Umbilical cord (tissue), 2 donors: ENCODE results near the gene ALS2CL. TPM values are rescaled to one million over a fixed set of nuclear protein-coding genes. Genes with fewer than 3 reads are reported as not detected.

ENCODE experiments used
- DNase-seq: peaks from one replicate; pipeline ENCODE4 v3.0.0-alpha.2; 2015; ENCODE audit warnings: low spot score
- total RNA-seq: library from RNA; depleted of rRNA; stranded (reverse); fragments of >200 nt; gene quantifications from one replicate; pipeline ENCODE4 v1.2.3, GENCODE V29; 2014; ENCODE audit warnings: low replicate concordance; ENCODE audit not compliant: insufficient read depth

The ALS2CL gene
- total RNA-seq, 1 donor from 2014 or later, result 8.7 TPM

DNA sequence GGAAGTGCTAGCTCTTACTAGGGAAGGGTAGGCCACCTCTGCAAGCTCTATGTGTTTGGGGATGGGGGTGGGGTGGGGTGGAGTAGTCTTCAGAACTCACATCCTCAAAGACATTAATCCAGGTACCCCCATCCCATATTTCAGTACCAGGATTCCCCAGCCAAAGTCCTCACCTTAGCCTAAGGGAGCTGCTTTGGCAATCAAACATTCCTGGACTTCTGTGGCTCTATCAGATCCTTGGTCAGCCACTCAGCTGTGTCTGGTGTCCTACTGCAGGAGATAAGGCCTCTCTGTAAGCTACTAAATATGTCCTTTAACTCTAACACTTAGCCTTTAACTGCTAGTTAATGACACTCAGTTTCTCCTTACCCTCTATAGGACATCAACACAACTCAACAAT lies 54.3 kb downstream of the ALS2CL start:
- DNase-seq, result no peak

DNA sequence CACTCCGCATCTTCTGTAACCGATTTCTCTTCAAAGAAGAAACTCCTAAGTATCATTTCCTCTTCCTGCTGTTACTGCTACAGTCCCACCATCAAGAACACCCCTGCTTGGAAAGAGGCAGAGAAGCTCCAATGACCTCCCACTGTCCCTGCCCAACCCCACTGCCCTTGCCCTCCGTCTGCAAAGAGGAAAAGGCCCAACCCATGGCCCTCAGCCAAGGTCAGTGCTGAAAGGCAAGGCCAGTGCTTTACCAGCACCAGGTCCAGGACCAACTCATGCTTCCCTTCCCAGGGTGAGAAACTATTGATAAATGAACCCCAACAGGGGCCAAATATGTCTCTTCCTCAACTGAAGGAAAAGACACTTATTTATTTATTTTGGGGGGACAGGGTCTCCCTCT lies 58.6 kb downstream of the ALS2CL start:
- no peak for DNase-seq

DNA sequence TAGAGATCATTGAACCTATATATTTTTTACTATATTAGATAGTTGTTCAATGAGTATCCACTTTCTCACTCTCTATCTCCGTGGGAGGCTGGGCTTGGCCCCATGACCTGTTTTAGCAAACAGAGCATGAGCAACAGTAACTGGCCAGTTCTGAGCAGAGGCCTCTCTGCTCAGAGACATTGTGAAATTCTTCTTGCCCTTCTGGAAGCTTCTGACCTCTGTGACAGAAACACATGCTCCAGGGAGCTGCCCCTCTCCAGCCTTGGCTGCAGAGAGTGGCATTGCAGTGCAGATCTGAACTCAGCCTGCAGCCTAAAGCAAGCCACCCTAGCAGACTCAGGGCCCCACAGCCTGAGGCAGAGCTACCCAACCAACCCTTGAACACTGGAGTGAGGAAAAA lies 60.7 kb downstream of the ALS2CL start:
- DNase-seq, result no peak

DNA sequence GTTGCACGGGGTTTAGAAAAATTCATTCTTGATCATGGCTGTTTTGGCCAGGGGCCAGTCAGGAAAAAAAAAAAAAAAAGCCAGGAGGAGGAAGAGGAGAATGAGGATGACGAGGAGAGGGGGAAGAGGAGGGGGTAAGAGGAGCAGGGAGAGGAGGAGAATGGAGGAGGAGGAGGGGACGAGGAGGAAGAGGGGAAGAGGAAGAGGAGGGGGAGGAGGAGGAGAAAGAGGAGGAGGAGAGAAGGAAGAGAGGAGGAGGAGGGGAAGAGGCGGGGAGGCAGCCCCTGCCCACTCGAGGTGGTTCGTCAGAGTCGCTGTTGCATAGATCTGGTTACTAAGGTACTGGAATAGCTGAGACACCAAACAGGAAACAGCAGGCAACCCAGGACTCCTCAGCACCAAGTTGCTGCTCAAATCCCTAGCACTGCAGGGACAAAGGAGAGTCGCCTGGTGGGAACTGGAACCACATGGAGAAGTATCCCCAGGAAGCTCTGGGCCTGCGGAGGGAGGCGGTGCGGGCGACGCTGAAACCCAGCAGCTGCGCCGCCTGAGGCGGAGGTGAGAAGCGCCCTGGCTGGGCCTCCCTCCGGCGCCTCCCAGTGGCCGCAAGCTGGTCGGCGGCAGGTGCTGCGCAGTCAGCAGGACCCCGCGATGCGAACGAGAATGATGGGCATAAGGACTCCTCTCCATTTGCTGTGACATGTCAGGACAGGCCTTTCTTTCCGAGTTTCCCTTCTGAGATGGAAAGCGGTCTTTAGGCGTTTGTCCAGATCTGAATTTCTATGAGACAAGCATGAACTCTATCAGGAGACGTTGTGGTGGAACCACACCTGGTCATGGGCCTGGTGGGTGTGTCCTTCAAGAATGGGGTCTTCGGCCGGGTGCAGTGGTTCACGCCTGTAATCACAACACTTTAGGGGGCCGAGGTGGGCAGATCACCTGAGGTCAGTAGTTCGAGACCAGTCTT lies 63.6 kb downstream of the ALS2CL start:
- peak; percentile 92 for DNase-seq

DNA sequence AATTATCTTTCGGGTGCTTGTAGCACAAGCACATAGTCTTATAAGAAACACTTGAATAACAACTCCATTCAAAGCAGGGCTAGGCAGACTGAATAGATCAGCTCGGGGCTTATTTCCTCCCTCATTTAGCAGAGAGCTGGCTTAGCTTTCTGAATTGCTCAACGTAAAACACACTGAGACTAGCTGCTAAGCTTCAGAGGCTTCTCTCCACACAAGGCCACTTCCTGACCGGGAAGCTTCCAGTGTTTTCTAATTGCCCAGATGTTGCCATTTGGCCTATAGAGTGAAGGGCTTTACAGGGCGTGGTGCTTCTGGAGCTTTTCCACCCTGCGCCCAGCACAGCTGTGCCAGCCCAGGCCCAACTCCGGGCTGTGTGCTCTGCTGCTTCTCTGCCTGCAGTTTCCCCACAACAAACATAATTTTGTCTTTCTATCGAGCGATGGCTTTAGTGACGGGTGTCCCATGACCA lies 64.5 kb downstream of the ALS2CL start:
- DNase-seq, result peak; percentile 85

DNA sequence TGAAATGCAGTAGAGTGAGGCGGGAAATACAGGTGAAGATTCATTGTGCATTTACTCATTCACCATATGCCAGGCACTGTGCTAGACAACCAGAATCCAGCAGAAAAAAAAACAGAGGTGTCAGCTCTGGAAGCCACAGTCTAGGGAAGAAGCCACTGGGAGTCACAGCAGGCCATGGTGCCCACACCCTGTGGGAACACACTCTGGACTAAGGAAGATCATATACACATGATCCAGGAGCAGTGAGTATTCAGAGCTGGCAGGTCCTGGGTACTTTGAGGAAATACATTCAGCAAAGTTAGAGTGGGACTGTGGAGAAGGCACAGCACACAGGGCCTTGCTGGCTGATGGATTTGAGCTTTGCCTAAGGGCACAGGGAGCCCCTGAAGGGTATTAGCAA lies 66.4 kb downstream of the ALS2CL start:
- no peak for DNase-seq

DNA sequence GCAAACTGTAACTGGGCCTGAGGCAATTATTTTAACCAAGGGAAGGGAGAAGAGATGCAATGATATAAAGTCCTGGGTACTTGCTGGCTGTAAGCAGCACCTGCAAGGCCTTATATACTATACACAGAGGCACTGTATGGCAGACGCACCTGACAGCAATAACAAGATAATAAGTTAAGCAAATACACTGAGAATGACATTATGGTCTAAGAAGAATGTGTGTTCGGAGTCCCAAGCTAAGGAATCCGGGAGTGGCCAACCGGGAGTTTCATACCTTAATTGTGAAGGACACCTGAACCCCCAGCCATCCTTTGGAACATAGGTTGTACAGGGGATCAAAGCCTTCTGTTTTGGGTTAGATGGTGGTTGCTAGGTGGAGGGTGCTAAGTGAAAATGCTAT lies 67.4 kb downstream of the ALS2CL start:
- DNase-seq, result no peak

DNA sequence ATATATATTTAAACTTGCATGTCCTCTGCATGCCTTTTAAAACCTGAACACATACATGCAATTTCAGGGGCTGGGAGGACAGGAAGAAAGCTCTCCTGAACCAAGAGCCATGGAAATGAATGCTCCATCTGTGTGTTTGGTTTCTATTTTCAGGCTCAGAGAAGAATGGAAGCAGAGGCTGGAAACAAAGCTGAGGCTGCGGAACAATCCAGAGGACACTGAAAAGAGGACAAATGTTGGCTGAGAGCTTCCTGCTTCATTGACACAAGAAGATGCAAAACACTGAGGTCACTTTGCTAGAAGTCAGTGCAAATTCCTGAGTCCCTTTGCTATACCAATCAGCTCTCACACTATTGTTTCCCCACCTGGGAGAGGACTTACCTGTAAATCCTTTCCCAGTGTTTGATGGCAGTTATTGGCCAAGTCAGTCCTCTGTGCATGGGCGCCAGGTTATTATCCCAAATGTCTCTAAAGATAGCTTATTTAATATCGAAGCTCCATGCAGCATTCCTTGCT lies 68.4 kb downstream of the ALS2CL start:
- DNase-seq, result no peak

DNA sequence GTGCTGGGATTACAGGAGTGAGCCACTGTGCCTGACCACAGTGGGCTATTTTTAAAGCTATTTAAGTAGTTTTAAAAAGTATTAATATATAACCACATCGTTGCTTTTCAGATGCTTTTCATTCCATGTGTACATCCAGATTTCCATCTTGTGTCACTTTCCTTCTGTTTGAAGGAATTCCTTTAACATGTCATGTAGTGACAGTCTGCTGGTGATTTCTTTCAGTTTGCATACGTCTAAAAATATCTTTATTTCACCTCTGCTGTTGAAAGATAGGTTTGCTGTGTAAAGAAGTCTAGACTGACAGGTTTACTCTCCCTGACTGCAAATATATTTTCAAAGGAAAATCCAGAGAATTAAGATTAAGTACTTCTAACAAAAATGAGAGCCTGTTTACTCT lies 68.9 kb downstream of the ALS2CL start:
- no peak for DNase-seq

DNA sequence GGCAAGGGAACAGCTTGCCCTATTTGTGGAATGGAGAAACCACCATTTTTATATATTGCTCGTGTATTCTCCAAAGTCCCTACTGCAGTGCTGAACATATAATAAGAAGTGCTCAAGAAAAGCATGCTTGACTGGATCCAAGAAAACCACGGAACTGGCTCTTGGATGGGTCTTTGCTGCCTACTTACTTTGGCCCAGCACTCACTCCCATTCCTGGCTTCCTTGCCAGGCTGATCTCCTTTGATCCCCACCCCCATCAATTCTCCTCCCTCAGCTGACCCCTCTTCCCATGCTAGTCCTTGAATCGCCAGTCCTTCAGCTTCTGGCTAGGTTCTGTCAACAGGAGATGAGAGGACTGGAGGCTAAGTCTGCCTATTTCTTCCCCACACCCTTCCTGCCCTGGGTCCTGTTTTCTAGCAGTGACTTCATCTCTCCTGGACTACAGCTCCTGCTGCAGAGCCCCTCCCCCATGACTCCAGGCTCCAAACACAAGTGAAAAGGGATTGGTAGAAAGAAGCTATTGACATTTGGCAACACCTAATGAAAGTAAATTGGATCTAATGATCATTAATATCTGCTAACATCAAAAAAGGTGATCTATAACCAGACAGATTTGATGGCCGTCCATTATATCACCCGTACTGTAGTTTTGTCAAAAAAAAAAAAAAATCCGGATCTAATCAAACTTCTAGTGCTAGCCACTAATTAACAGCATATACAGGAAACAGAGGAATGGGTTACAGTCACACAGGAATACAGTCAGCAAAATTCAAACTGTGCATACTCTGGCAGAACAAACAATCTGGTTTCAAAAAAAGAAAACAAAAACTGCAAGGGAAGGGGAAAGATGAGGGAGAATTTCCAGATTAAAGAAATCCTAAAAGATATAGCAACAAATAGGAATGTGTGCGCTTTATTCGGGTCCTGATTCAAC lies 73.4 kb downstream of the ALS2CL start:
- peak; percentile 44 for DNase-seq

Other genes with a start within 250 kb of the ALS2CL start
- gene LTF, start 228.8 kb downstream of the ALS2CL start, total RNA-seq, result 1.2 TPM
- gene RTP3, start 195.7 kb downstream of the ALS2CL start, total RNA-seq, result 1.2 TPM
- 1.9 TPM for gene LRRC2, start 127.4 kb downstream of the ALS2CL start, total RNA-seq
- gene FAM240A, start 81.2 kb downstream of the ALS2CL start, total RNA-seq, result 0.24 TPM
- gene TMIE, start 7.7 kb upstream of the ALS2CL start, total RNA-seq, result 0.48 TPM
- not detected for gene PRSS50, start 24.2 kb upstream of the ALS2CL start, total RNA-seq
- gene MYL3, start 169.8 kb upstream of the ALS2CL start, total RNA-seq, result 2.9 TPM
- 25.5 TPM for gene PTH1R, start 184.0 kb upstream of the ALS2CL start, total RNA-seq